PC-9 (cell line): ENCODE data around the gene OR2Z1. TPM values are rescaled to one million over a fixed set of nuclear protein-coding genes. Genes with fewer than 3 reads are reported as not detected.
"Not testable (repeated sequence)": the region's sequence is repeated elsewhere in the genome, so short reads cannot be mapped to it uniquely, and the experiment has no call there.

Experiments
- BruUV-seq: library from RNA; stranded (reverse); fragments of 400-500 nt; replicated peaks from 2 replicates; lab custom pipeline; 2021; lab: Mats Ljungman, UMichigan
- CTCF ChIA-PET: fragments of 300-600 bp; sonication (Branson Sonifier 250); formaldehyde crosslinking; loops from one replicate; lab custom pipeline; 2022; ENCODE audit warnings: antibody characterized with exemption; lab: Charles Lee
- POLR2A ChIA-PET: fragments of 300-600 bp; sonication (Branson Sonifier 250); formaldehyde crosslinking; loops from one replicate; lab custom pipeline; 2022; ENCODE audit warnings: antibody characterized with exemption; ENCODE audit not compliant: unreplicated experiment; lab: Charles Lee
- DNase-seq, 2 experiments: peaks; one replicate each; pipeline versions ENCODE4 v3.0.0 to v3.0.0-alpha.2; 2015 to 2022; ENCODE audit warnings: mixed read lengths in 1 of 2
- H2AFZ ChIP-seq: fragments of 200-600 bp; sonication (generic); 2 replicates; pipeline ENCODE4 v1.8.1; 2017; ENCODE audit warnings: antibody characterized with exemption
- H3F3A ChIP-seq: fragments of 200-600 bp; sonication (generic); 2 replicates; pipeline ENCODE4 v1.8.1; 2017; ENCODE audit warnings: antibody characterized with exemption, mild to moderate bottlenecking, low read depth; ENCODE audit not compliant: insufficient read depth
- H3K27ac ChIP-seq: fragments of 200-600 bp; sonication (generic); 2 replicates; pipeline ENCODE4 v1.6.1; 2016; ENCODE audit warnings: mixed run types
- H3K27me3 ChIP-seq: fragments of 200-600 bp; sonication (generic); 2 replicates; pipeline ENCODE4 v1.6.1; 2016; ENCODE audit warnings: low read depth, mixed run types; ENCODE audit not compliant: insufficient read depth
- H3K36me3 ChIP-seq: fragments of 200-600 bp; sonication (generic); 2 replicates; pipeline ENCODE4 v1.6.1; 2016; ENCODE audit warnings: low read depth, mixed run types
- H3K4me1 ChIP-seq: fragments of 200-600 bp; sonication (generic); replicated peaks from 2 replicates; pipeline ENCODE4 v1.6.1; 2016; ENCODE audit warnings: mixed run types; ENCODE audit not compliant: insufficient read depth
- H3K4me2 ChIP-seq: fragments of 200-600 bp; sonication (generic); 2 replicates; pipeline ENCODE4 v1.6.1; 2017; ENCODE audit warnings: mixed run types
- H3K4me3 ChIP-seq: fragments of 200-600 bp; sonication (generic); 2 replicates; pipeline ENCODE4 v1.6.1; 2016; ENCODE audit warnings: mixed run types
- H3K79me2 ChIP-seq: fragments of 200-600 bp; sonication (generic); 2 replicates; pipeline ENCODE4 v1.6.1; 2017; ENCODE audit warnings: low read depth, mixed run types
- H3K9me2 ChIP-seq: fragments of 200-600 bp; sonication (generic); 2 replicates; pipeline ENCODE4 v1.8.1; 2017; ENCODE audit warnings: mild to moderate bottlenecking; ENCODE audit not compliant: insufficient read depth
- H3K9me3 ChIP-seq: fragments of 200-600 bp; sonication (generic); 2 replicates; pipeline ENCODE4 v1.8.1; 2016; ENCODE audit warnings: low read depth; ENCODE audit not compliant: insufficient read depth
- H4K20me1 ChIP-seq: fragments of 200-600 bp; sonication (generic); 2 replicates; pipeline ENCODE4 v1.8.1; 2017; ENCODE audit not compliant: insufficient read depth
- CTCF ChIP-seq: fragments of 200-600 bp; sonication (generic); conservative IDR thresholded peaks from 2 replicates; pipeline ENCODE4 v1.6.1; 2017; ENCODE audit warnings: mixed run types, antibody characterized with exemption, mild to moderate bottlenecking, moderate library complexity
- EZH2 ChIP-seq: fragments of 200-600 bp; sonication (generic); IDR thresholded peaks from 2 replicates; pipeline ENCODE4 v1.8.0; 2017; ENCODE audit warnings: antibody characterized with exemption, low read depth
- intact Hi-C: fragments of 100-400 bp; cut with micrococcal nuclease; formaldehyde crosslinking; loops from one replicate; pipeline ENCODE4 v1.10.0; 2022; ENCODE audit not compliant: unreplicated experiment
- total RNA-seq: library from RNA; stranded (reverse); gene quantifications from 2 replicates; pipeline ENCODE4 v1.2.3, GENCODE V29; 2021

OR2Z1 gene
- total RNA-seq, 1 experiment from 2014 or later = not detected

GRCh38 chr19:8700956-8701355 is 20.5 kb upstream of the OR2Z1 start:
- Histone ChIP-seq H3K9me2 (no peaks in the 10 kb centered on the region), H4K20me1 (no peaks in the 10 kb centered on the region), H3K9me3 (no peaks in the 10 kb centered on the region), H3F3A (no peaks in the 10 kb centered on the region), H3K36me3 (no peaks in the 10 kb centered on the region), H3K4me1 (0 out of 2 replicates have a peak, but pooled peaks cover 6% of the 10 kb centered on the region), H3K79me2 (no peaks in the 10 kb centered on the region), H3K4me3 (no peak overlapping the region), H3K4me2 (no peak overlapping the region), H2AFZ (no peak overlapping the region), H3K27me3 (peaks cover 16% of the 10 kb centered on the region; the same call in 1 of the 2 replicates), H3K27ac (no peak overlapping the region)
- ChIA-PET POLR2A (no interaction called here), CTCF (no interaction called here)
- DNase-seq = no peak
- intact Hi-C loops = no loop called here
- no peak for TF ChIP-seq CTCF
- TF ChIP-seq EZH2 = no peak
- no TSS peak for BruUV-seq

- 0 out of 2 replicates have a peak, but pooled peaks cover 6% of the 10 kb centered on the region for H3K4me1 ChIP-seq
- intact Hi-C loops = no loop called here
- peaks cover 16% of the 10 kb centered on the region; the same call in 1 of the 2 replicates for H3K27me3 ChIP-seq
- H3K79me2 ChIP-seq = no peaks in the 10 kb centered on the region
- no peaks in the 10 kb centered on the region for H4K20me1 ChIP-seq
- no peaks in the 10 kb centered on the region for H3F3A ChIP-seq
- H3K9me2 ChIP-seq = no peaks in the 10 kb centered on the region
- no peak overlapping the region for H3K27ac ChIP-seq
- BruUV-seq = no TSS peak
- CTCF ChIA-PET = no interaction called here
- POLR2A ChIA-PET = no interaction called here
- no peaks in the 10 kb centered on the region for H3K36me3 ChIP-seq
- DNase-seq = no peak
- H2AFZ ChIP-seq = no peak overlapping the region
- no peak overlapping the region for H3K4me3 ChIP-seq
- no peak for TF ChIP-seq EZH2
- peak overlapping the region; percentile 56 for H3K4me2 ChIP-seq
- H3K9me3 ChIP-seq = no peaks in the 10 kb centered on the region
Observed at GRCh38 chr19:8702350-8702749, 19.1 kb upstream of the OR2Z1 start.

GRCh38 chr19:8703223-8703622 is 18.2 kb upstream of the OR2Z1 start:
- 0 out of 2 replicates have a peak, but pooled peaks cover 6% of the 10 kb centered on the region for H3K4me1 ChIP-seq
- no peaks in the 10 kb centered on the region for H3F3A ChIP-seq
- intact Hi-C loops = no loop called here
- no peaks in the 10 kb centered on the region for H4K20me1 ChIP-seq
- no peak overlapping the region for H3K4me2 ChIP-seq
- H3K36me3 ChIP-seq = no peaks in the 10 kb centered on the region
- POLR2A ChIA-PET = no interaction called here
- BruUV-seq = no TSS peak
- CTCF ChIA-PET = no interaction called here
- no peak overlapping the region for H2AFZ ChIP-seq
- peaks cover 16% of the 10 kb centered on the region; the same call in 1 of the 2 replicates for H3K27me3 ChIP-seq
- H3K27ac ChIP-seq = no peak overlapping the region
- no peaks in the 10 kb centered on the region for H3K9me3 ChIP-seq
- H3K79me2 ChIP-seq = no peaks in the 10 kb centered on the region
- H3K4me3 ChIP-seq = no peak overlapping the region
- TF ChIP-seq EZH2 (no peak), CTCF (no peak)
- H3K9me2 ChIP-seq = no peaks in the 10 kb centered on the region
- no peak for DNase-seq

GRCh38 chr19:8705304-8705703 is 16.1 kb upstream of the OR2Z1 start:
- H2AFZ ChIP-seq, H3K27ac ChIP-seq, POLR2A ChIA-PET, H3F3A ChIP-seq, H3K79me2 ChIP-seq, H3K36me3 ChIP-seq, BruUV-seq, DNase-seq, H3K9me2 ChIP-seq, H3K4me2 ChIP-seq, H3K9me3 ChIP-seq, H3K4me1 ChIP-seq, H4K20me1 ChIP-seq, H3K4me3 ChIP-seq, intact Hi-C loops, CTCF ChIA-PET: not testable (repeated sequence)
- peaks cover 24% of the 10 kb centered on the region; the same call in 1 of the 2 replicates for H3K27me3 ChIP-seq
